ENCODE results near the gene PEX14.

Gene PEX14

GRCh38 chr1:10431070-10431730 lies 43.5 kb upstream of the PEX14 start:
- H3K4me3 ChIP-seq (ENCODE audit: low read depth, low read length): peak overlapping the region; percentile 70
- no peaks in the 10 kb centered on the region for H3K9me3 ChIP-seq
- no peaks in the 10 kb centered on the region for H3K36me3 ChIP-seq
- H3K27me3 ChIP-seq: no peaks in the 10 kb centered on the region
- DNase-seq: no peak
- H3K4me1 ChIP-seq: no peaks in the 10 kb centered on the region
- no peak for TF ChIP-seq CTCF (IDR thresholded peaks at IDR 0.05; ENCODE audit: low read depth, low read length)

- Histone ChIP-seq H3K4me1 (no peaks in the 10 kb centered on the region), H3K9me3 (no peaks in the 10 kb centered on the region), H3K36me3 (no peaks in the 10 kb centered on the region), H3K27me3 (no peaks in the 10 kb centered on the region), H3K4me3 (ENCODE audit: low read depth, low read length) (no peak overlapping the region)
- TF ChIP-seq CTCF (IDR thresholded peaks at IDR 0.05; ENCODE audit: low read depth, low read length): no peak
- DNase-seq: no peak
Measured at GRCh38 chr1:10432910-10433700, 41.6 kb upstream of the PEX14 start.

DNA sequence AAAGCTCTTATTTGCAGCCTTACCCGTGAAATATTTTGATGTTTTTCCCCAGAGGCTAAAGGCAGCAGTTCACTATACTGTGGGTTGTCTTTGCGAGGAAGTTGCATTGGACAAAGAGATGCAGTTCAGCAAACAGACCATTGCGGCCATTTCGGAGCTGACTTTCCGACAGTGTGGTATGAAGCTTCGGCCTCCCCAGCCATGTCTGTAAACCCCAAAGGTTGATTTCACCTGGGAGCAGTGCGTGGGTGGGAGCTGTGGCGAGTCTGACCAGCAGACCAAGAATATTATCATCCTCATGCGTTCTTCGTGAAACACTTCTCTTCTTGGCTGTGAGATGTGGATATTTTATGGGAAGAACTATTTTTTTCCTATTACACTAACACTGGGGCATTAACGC lies 41.0 kb upstream of the PEX14 start:
- no peak overlapping the region for H3K4me3 ChIP-seq (ENCODE audit: low read depth, low read length)
- no peaks in the 10 kb centered on the region for H3K27me3 ChIP-seq
- DNase-seq: no peak
- H3K9me3 ChIP-seq: no peaks in the 10 kb centered on the region
- TF ChIP-seq CTCF (IDR thresholded peaks at IDR 0.05; ENCODE audit: low read depth, low read length): no peak
- no peaks in the 10 kb centered on the region for H3K36me3 ChIP-seq
- H3K4me1 ChIP-seq: no peaks in the 10 kb centered on the region

- H3K36me3 ChIP-seq: no peaks in the 10 kb centered on the region
- no peak for DNase-seq
Measured at GRCh38 chr1:10434590-10434989, 40.2 kb upstream of the PEX14 start.

GRCh38 chr1:10437052-10437451 lies 37.7 kb upstream of the PEX14 start:
- H3K4me1 ChIP-seq: no peaks in the 10 kb centered on the region
- H3K4me3 ChIP-seq (ENCODE audit: low read depth, low read length): no peak overlapping the region
- H3K9me3 ChIP-seq: no peaks in the 10 kb centered on the region
- H3K27me3 ChIP-seq: no peaks in the 10 kb centered on the region
- TF ChIP-seq CTCF (IDR thresholded peaks at IDR 0.05; ENCODE audit: low read depth, low read length): no peak
- no peak for DNase-seq
- no peaks in the 10 kb centered on the region for H3K36me3 ChIP-seq

More at GRCh38 chr1:10434590-10434989, 40.2 kb upstream of the PEX14 start:
- H3K9me3 ChIP-seq: no peaks in the 10 kb centered on the region
- H3K4me3 ChIP-seq (ENCODE audit: low read depth, low read length): no peak overlapping the region
- no peaks in the 10 kb centered on the region for H3K27me3 ChIP-seq
- TF ChIP-seq CTCF (IDR thresholded peaks at IDR 0.05; ENCODE audit: low read depth, low read length): no peak
- no peaks in the 10 kb centered on the region for H3K4me1 ChIP-seq

GRCh38 chr1:10438677-10439163 lies 36.0 kb upstream of the PEX14 start:
- DNase-seq: no peak
- Histone ChIP-seq H3K36me3 (no peaks in the 10 kb centered on the region), H3K27me3 (no peaks in the 10 kb centered on the region), H3K4me1 (no peaks in the 10 kb centered on the region), H3K4me3 (ENCODE audit: low read depth, low read length) (no peak overlapping the region), H3K9me3 (no peaks in the 10 kb centered on the region)
- no peak for TF ChIP-seq CTCF (IDR thresholded peaks at IDR 0.05; ENCODE audit: low read depth, low read length)
